ENCODE measurements around the gene LRRC71.

GRCh38 chr1:156933136-156933535 is 12.7 kb downstream of the LRRC71 start:
- TF ChIP-seq CTCF (IDR thresholded peaks at IDR 0.05) (no peak), HMGA2 (CRISPR knock-in tag; IDR thresholded peaks at IDR 0.05) (no peak), EMX1 (CRISPR knock-in tag; IDR thresholded peaks at IDR 0.05) (no peak), ZBTB21 (CRISPR knock-in tag; IDR thresholded peaks at IDR 0.05; ENCODE audit: borderline replicate concordance) (no peak), CBFB (CRISPR knock-in tag; IDR thresholded peaks at IDR 0.05; ENCODE audit: low read depth) (no peak), ESRRA (CRISPR knock-in tag; IDR thresholded peaks at IDR 0.05; ENCODE audit: borderline replicate concordance) (no peak), AR (CRISPR knock-in tag; IDR thresholded peaks at IDR 0.05) (no peak), ZNF396 (CRISPR knock-in tag; IDR thresholded peaks at IDR 0.05; ENCODE audit: borderline replicate concordance) (no peak), ZNF138 (CRISPR knock-in tag; conservative IDR thresholded peaks at IDR 0.05) (no peak), RELA (CRISPR knock-in tag; IDR thresholded peaks at IDR 0.05; ENCODE audit: borderline replicate concordance) (no peak), E2F1 (CRISPR knock-in tag; IDR thresholded peaks at IDR 0.05) (no peak)
- TF ChIP-seq, protein P1, sequence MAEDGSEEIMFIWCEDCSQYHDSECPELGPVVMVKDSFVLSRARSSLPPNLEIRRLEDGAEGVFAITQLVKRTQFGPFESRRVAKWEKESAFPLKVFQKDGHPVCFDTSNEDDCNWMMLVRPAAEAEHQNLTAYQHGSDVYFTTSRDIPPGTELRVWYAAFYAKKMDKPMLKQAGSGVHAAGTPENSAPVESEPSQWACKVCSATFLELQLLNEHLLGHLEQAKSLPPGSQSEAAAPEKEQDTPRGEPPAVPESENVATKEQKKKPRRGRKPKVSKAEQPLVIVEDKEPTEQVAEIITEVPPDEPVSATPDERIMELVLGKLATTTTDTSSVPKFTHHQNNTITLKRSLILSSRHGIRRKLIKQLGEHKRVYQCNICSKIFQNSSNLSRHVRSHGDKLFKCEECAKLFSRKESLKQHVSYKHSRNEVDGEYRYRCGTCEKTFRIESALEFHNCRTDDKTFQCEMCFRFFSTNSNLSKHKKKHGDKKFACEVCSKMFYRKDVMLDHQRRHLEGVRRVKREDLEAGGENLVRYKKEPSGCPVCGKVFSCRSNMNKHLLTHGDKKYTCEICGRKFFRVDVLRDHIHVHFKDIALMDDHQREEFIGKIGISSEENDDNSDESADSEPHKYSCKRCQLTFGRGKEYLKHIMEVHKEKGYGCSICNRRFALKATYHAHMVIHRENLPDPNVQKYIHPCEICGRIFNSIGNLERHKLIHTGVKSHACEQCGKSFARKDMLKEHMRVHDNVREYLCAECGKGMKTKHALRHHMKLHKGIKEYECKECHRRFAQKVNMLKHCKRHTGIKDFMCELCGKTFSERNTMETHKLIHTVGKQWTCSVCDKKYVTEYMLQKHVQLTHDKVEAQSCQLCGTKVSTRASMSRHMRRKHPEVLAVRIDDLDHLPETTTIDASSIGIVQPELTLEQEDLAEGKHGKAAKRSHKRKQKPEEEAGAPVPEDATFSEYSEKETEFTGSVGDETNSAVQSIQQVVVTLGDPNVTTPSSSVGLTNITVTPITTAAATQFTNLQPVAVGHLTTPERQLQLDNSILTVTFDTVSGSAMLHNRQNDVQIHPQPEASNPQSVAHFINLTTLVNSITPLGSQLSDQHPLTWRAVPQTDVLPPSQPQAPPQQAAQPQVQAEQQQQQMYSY (CRISPR knock-in tag; IDR thresholded peaks at IDR 0.05) = no peak
